ENCODE data around the gene MDN1.

DNA sequence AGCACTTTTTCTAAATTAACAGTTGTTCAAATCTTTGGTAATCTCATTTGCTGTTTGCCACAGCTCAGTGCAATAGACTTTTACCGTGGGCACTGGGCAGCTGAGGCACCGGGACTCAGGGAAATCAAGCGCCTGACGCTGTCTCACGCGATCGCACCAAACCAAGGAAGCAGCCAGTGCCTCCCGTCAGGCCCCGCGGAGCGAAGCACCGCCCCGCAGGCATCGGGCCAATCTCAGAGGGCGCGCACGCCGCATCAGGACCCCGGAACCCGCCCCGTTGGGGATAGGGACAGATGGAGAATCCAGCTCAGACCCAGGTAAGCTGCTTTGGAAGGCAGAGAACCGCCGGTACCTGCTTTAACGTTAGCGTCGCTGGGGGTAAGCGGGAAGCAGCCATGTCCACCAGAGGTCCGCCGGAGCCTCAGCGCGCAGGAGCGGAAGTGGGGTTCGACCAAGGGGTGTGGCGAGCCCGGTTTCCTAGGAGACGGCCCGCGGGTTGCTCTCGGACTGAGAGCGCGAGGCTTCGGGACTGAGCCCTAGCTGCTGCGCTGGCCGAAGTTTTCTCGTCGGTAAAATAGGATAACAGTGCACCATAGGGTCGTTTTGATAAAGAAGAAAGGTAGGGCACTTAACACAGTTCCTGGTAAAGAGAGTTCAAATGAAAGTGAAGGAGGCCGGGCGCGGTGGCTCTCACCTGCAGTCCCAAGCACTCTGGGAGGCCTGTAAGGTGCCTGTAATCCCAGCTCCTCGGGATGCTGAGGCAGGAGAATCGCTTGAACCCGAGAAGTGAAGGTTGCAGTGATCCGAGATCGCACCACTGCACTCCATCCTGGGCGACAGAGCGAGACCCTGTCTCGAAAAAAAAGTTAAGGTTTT, 181.0 kb downstream of the MDN1 start, which contains the start of gene LYRM2:
- peak in 1 of 2 donors; percentile 73 for TF ChIP-seq POLR2A (IDR thresholded peaks at IDR 0.05)
- TF ChIP-seq, protein P1, sequence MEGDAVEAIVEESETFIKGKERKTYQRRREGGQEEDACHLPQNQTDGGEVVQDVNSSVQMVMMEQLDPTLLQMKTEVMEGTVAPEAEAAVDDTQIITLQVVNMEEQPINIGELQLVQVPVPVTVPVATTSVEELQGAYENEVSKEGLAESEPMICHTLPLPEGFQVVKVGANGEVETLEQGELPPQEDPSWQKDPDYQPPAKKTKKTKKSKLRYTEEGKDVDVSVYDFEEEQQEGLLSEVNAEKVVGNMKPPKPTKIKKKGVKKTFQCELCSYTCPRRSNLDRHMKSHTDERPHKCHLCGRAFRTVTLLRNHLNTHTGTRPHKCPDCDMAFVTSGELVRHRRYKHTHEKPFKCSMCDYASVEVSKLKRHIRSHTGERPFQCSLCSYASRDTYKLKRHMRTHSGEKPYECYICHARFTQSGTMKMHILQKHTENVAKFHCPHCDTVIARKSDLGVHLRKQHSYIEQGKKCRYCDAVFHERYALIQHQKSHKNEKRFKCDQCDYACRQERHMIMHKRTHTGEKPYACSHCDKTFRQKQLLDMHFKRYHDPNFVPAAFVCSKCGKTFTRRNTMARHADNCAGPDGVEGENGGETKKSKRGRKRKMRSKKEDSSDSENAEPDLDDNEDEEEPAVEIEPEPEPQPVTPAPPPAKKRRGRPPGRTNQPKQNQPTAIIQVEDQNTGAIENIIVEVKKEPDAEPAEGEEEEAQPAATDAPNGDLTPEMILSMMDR (IDR thresholded peaks at IDR 0.05) = no peak
